Measurements from ENCODE around the gene NSMCE1. TPM values are rescaled to one million over a fixed set of nuclear protein-coding genes. Genes with fewer than 3 reads are reported as not detected.
A peak's percentile ranks its signal among the peaks of the same experiment; 100 is the strongest.
"Not testable (repeated sequence)": the region's sequence is repeated elsewhere in the genome, so short reads cannot be mapped to it uniquely, and the experiment has no call there.

Gene NSMCE1
- total RNA-seq, 1 experiment from 2014 or later = 65.8 TPM

DNA sequence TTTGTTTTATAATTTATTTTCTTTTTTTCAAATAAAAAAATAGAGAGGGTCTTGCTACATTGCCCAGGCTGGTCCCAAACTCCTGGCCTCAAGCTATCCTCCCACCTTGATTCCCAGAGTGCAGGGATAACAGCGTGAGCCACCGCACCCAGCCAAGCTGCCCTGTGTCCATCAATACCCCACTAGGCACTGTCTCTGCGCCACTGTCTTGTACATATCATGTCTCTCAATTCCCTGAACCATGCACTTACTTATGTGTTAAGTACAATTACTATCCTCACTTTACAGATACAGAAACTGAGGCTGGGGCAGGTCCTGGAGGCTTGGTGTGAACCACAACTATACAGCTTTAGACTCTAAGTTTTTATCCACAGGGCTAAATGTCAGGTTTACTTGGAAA is 11.7 kb downstream of the NSMCE1 start:
- no peak for DNase-seq (ENCODE audit: low read depth, low spot score)
- in situ Hi-C loops (cut with HindIII; ENCODE audit: low pct_unique_long_range_greater_than_20kb, low sequenced_read_pairs) = no loop called here

GRCh38 chr16:27254262-27254811 is 14.2 kb downstream of the NSMCE1 start:
- in situ Hi-C loops (cut with HindIII; ENCODE audit: low pct_unique_long_range_greater_than_20kb, low sequenced_read_pairs) = no loop called here
- DNase-seq (ENCODE audit: low read depth, low spot score) = peak; percentile 45

DNA sequence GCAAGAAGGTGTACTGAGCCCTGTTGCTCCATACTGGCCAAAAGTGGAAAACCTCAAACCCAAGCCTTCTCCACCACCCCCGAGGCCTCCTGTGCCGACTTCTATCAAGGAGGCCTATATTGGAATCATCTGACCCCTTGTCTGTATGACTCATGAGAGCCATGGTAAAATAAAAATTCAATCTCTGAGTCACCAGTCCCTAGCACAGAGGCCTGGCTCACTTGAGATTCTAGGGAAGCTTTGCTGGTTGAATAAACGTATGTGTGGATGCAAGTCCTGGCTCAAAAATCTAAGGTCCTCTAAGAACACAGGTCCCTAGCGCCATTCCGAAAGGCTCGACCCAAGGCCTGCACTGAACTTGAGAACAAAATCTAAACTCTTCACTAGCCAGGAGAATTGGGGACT is 15.0 kb downstream of the NSMCE1 start:
- in situ Hi-C loops (cut with HindIII; ENCODE audit: low pct_unique_long_range_greater_than_20kb, low sequenced_read_pairs) = no loop called here
- peak; percentile 84 for DNase-seq (ENCODE audit: low read depth, low spot score)

- in situ Hi-C loops (cut with HindIII; ENCODE audit: low pct_unique_long_range_greater_than_20kb, low sequenced_read_pairs) = no loop called here
These were observed 16.4 kb downstream of the NSMCE1 start for GRCh38 chr16:27252206-27252585.

GRCh38 chr16:27251541-27252205 is 16.9 kb downstream of the NSMCE1 start:
- peak; percentile 51 for DNase-seq (ENCODE audit: low read depth, low spot score)
- in situ Hi-C loops (cut with HindIII; ENCODE audit: low pct_unique_long_range_greater_than_20kb, low sequenced_read_pairs) = no loop called here

More at GRCh38 chr16:27252206-27252585, 16.4 kb downstream of the NSMCE1 start:
- DNase-seq (ENCODE audit: low read depth, low spot score) = no peak

DNA sequence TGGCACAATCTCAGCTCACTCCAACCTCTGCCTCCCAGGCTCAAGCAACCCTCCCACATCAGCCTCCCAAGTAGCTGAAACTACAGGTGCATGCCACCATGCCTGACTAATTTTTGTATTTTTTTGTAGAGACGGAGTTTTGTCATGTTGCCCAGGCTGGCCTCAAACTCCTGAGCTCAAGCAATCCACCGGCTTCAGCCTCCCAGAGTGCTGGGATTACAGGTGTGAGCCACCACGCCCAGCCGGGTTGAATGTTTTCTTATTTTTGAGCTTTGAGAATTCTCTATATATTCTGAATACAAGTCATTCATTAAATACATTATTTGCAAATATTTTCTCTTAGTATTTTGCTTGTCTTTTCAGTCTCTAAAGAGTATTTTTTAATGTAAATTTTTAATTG is 19.7 kb downstream of the NSMCE1 start:
- DNase-seq (ENCODE audit: low read depth, low spot score); in situ Hi-C loops (cut with HindIII; ENCODE audit: low pct_unique_long_range_greater_than_20kb, low sequenced_read_pairs): not testable (repeated sequence)

- no peak for DNase-seq (ENCODE audit: low read depth, low spot score)
- in situ Hi-C loops (cut with HindIII; ENCODE audit: low pct_unique_long_range_greater_than_20kb, low sequenced_read_pairs) = no loop called here
These were observed 20.5 kb downstream of the NSMCE1 start for GRCh38 chr16:27248036-27248435.

DNA sequence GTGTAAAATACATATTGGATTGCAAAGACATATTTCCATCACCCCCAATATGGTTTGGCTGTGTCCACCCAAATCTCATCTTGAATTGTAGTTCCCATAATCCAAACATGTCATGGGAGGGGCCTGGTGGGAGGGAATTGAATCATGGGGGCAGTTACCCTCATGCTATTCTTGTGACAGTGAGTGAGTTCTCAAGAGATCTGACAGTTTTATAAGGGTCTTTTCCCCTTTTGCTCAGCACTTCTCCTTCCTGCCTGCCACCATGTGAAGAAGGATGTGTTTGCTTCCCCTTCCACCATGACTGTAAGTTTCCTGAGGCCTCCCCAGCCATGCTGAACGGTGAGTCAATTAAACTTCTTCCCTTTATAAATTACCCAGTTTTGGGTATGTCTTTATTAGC is 21.5 kb downstream of the NSMCE1 start:
- DNase-seq (ENCODE audit: low read depth, low spot score); in situ Hi-C loops (cut with HindIII; ENCODE audit: low pct_unique_long_range_greater_than_20kb, low sequenced_read_pairs): not testable (repeated sequence)

DNA sequence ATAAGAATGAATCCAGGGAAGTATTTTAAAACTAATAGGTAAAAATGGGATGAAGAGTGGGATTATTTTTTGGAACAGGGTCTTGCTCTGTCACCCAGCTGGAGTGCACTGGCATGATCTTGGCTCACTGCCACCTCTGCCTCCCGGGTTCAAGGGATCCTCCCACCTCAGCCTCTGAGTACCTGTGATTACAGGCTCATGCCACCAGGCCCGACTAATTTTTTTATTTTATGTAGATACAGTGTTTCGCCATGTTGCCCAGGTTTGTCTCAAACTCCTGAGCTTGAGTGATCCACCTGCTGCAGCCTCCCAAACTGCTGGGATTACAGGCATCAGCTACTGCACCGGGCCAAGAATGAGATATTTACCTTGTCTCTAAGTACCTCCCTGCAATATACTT is 22.1 kb downstream of the NSMCE1 start:
- in situ Hi-C loops (cut with HindIII; ENCODE audit: low pct_unique_long_range_greater_than_20kb, low sequenced_read_pairs) = no loop called here
- no peak for DNase-seq (ENCODE audit: low read depth, low spot score)

- in situ Hi-C loops (cut with HindIII; ENCODE audit: low pct_unique_long_range_greater_than_20kb, low sequenced_read_pairs) = no loop called here
- no peak for DNase-seq (ENCODE audit: low read depth, low spot score)
These were observed 23.0 kb downstream of the NSMCE1 start for GRCh38 chr16:27245276-27246172.

GRCh38 chr16:27244363-27244755 is 24.2 kb downstream of the NSMCE1 start:
- in situ Hi-C loops (cut with HindIII; ENCODE audit: low pct_unique_long_range_greater_than_20kb, low sequenced_read_pairs) = no loop called here
- DNase-seq (ENCODE audit: low read depth, low spot score) = no peak

GRCh38 chr16:27243725-27244362 is 24.7 kb downstream of the NSMCE1 start:
- DNase-seq (ENCODE audit: low read depth, low spot score) = no peak
- in situ Hi-C loops (cut with HindIII; ENCODE audit: low pct_unique_long_range_greater_than_20kb, low sequenced_read_pairs) = no loop called here

DNA sequence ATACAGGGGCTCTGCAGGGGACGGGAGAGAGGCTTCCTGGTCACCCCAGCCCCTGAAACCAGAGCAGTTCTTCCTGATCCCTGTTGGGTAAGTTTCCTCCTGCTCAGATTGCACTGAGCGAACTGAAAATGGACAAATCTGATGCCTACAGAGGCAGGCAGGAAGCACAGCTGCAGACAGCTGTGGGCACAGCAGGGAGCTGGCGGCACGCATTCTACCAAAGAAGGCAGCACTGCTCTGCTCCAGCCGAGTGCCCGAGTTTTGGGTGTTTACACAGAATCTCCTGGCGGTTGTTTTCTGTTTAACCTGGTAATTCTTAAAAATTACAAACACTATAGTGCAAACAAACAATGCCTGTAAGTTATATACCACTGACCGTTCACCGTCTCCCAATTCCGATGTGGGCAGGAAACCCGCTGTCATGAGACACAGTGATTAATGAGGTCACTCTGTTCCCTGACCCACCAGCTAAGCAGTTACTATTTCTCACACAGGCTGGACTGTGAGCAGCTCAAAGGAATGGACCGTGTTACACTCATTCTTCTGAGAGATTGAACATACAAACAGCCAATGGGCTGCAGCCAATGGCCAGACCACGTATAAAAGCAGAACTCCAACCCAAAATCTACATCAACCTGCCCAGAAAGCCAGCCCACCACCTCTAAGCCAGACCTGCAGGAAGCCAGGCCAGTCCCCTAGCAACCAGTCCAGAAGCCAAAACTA is 25.5 kb downstream of the NSMCE1 start:
- in situ Hi-C loops (cut with HindIII; ENCODE audit: low pct_unique_long_range_greater_than_20kb, low sequenced_read_pairs) = no loop called here

GRCh38 chr16:27242398-27242797 is 26.2 kb downstream of the NSMCE1 start:
- DNase-seq (ENCODE audit: low read depth, low spot score) = no peak
- in situ Hi-C loops (cut with HindIII; ENCODE audit: low pct_unique_long_range_greater_than_20kb, low sequenced_read_pairs) = no loop called here

More for the DNA sequence above, 25.5 kb downstream of the NSMCE1 start:
- DNase-seq (ENCODE audit: low read depth, low spot score) = peak; percentile 61

- in situ Hi-C loops (cut with HindIII; ENCODE audit: low pct_unique_long_range_greater_than_20kb, low sequenced_read_pairs) = no loop called here
These were observed 26.9 kb downstream of the NSMCE1 start for GRCh38 chr16:27241658-27242057.

DNA sequence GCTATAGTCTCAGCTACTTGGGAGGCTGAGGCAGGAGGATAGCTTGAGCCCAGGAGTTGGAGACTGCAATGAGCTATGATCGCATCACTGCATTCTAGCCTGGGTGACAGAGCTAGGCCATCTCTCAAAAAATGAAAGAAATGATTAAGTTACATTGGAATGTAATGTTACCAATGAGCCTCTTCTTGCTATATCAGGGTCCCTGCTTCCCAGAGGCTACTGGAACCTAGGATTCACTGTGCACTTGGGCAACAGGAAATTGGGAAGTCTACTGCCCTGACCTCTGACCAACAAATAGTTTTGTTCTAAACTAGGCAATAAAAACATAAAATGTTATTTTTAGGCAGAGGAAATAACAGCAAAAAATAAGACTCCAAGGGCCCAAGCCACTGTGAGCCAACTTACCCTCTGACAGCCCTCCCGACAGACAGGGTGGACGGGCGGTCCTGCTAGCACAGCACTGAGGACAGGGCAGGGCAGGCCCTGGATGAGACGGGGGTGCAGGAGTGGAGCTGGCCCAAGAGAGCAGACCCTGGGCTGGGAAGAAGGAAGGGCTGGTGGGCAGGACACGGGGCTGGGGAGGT is 27.5 kb downstream of the NSMCE1 start:
- DNase-seq (ENCODE audit: low read depth, low spot score) = no peak
- in situ Hi-C loops (cut with HindIII; ENCODE audit: low pct_unique_long_range_greater_than_20kb, low sequenced_read_pairs) = no loop called here

More at GRCh38 chr16:27241658-27242057, 26.9 kb downstream of the NSMCE1 start:
- DNase-seq (ENCODE audit: low read depth, low spot score) = no peak
